Measurements from ENCODE around the gene TMSB15C. TPM values are rescaled to one million over a fixed set of nuclear protein-coding genes. Genes with fewer than 3 reads are reported as not detected.

Gene TMSB15C
- total and polyA plus RNA-seq, 2 donors (not counting 1 experiment from before 2014, with no cell fraction given): 2.0 to 2.6 TPM

DNA sequence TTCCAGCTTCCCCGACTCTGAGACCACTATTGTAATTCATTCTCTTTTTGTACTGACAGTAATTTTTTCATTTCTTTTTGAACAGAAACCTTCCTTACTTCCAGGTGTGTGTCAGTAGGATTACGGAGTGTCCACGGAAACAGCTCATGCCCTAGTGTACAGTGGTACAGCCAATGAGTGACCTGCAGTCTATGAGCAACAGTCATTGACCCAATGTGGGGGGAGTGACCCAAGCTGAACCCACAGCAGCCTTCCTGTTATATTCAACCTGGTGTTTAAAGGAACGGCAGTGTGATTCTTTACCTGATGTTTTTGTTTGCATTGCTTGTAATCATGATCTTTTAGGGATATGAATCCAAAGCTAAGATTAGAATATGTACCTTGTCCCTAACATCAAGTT is 35.0 kb downstream of the TMSB15C start:
- Histone ChIP-seq H3K27me3 (ENCODE audit: control insufficient read depth, insufficient read depth, low read length) (no peaks in the 10 kb centered on the region), H3K9me3 (ENCODE audit: control insufficient read depth, insufficient read depth, low read depth, low read length) (no peaks in the 10 kb centered on the region), H4K20me1 (ENCODE audit: control insufficient read depth, extremely low read depth, insufficient read depth, low read length) (no peaks in the 10 kb centered on the region), H3K36me3 (ENCODE audit: control insufficient read depth, insufficient read depth, low read length) (no peaks in the 10 kb centered on the region), H3K9ac (ENCODE audit: insufficient read depth, low read length) (no peak overlapping the region), H3K4me3 (replicated peaks in 1 of 4; ENCODE audit: control extremely low read depth in 1 of 4, insufficient read depth in 1 of 4, low read depth in 3 of 4, low read length in 4 of 4) (no peak overlapping the region), H3K4me1 (ENCODE audit: control insufficient read depth, extremely low read depth, insufficient read depth, low read length) (no peaks in the 10 kb centered on the region), H3K27ac (ENCODE audit: insufficient read depth, low read length) (no peak overlapping the region), H3K4me2 (ENCODE audit: extremely low read depth, insufficient read depth, low read length) (no peak overlapping the region), H2AFZ (ENCODE audit: low read length) (no peak overlapping the region), H3K79me2 (ENCODE audit: control insufficient read depth, insufficient read depth, low read length) (no peaks in the 10 kb centered on the region)
- DNase-seq (ENCODE audit: low read depth in 2 of 2): no peak
- TF ChIP-seq EZH2 (IDR thresholded peaks at IDR 0.05; ENCODE audit: low read length, missing control alignments): no peak
- TF ChIP-seq, protein P1, sequence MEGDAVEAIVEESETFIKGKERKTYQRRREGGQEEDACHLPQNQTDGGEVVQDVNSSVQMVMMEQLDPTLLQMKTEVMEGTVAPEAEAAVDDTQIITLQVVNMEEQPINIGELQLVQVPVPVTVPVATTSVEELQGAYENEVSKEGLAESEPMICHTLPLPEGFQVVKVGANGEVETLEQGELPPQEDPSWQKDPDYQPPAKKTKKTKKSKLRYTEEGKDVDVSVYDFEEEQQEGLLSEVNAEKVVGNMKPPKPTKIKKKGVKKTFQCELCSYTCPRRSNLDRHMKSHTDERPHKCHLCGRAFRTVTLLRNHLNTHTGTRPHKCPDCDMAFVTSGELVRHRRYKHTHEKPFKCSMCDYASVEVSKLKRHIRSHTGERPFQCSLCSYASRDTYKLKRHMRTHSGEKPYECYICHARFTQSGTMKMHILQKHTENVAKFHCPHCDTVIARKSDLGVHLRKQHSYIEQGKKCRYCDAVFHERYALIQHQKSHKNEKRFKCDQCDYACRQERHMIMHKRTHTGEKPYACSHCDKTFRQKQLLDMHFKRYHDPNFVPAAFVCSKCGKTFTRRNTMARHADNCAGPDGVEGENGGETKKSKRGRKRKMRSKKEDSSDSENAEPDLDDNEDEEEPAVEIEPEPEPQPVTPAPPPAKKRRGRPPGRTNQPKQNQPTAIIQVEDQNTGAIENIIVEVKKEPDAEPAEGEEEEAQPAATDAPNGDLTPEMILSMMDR (conservative IDR thresholded peaks at IDR 0.05 in 1 of 2, IDR thresholded peaks at IDR 0.05 in 1 of 2; ENCODE audit: low read depth in 1 of 2, low read length in 2 of 2): no peak

DNA sequence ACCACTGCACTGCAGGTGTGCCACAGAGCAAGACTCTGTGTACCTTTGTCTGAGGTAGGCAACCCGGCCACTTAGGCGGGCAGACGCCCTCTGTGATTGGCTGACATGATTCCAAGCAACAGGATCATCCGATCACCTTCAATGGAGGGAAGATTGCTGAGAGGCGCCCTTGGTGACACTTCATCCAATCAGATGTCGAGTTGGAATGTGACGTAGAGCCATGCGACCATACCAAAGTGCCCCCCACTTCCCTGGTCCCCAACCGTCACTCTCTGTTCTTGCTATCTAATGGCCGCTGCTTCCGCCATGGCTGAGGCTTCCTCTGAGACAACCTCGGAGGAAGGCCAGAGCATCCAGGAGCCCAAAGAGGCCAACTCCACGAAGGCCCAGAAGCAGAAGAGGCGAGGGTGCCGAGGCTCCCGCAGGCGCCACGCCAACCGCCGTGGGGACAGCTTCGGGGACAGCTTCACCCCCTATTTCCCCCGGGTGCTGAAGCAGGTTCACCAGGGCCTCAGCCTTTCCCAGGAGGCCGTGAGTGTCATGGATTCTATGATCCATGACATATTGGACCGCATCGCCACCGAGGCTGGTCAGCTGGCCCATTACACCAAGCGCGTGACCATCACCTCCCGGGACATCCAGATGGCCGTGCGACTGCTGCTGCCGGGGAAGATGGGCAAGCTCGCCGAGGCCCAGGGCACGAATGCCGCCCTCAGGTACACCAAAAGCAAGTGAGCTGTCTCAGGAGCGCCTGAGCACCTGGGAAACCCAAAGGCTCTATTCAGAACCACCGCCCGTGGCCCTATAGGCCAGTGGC is 36.1 kb downstream of the TMSB15C start, which contains the start of gene H2BW2:
H2BW2 (plus strand) TSS at position 268 of the 817 bp plus-strand sequence; CDS start at position 307, 39 bp downstream.
- Histone ChIP-seq H2AFZ (ENCODE audit: low read length) (no peak within 1 kb of the TSS), H3K4me3 (replicated peaks in 1 of 4; ENCODE audit: control extremely low read depth in 1 of 4, insufficient read depth in 1 of 4, low read depth in 3 of 4, low read length in 4 of 4) (no peak within 1 kb of the TSS), H3K36me3 (ENCODE audit: control insufficient read depth, insufficient read depth, low read length) (no peaks in the 10 kb centered on the region), H3K79me2 (ENCODE audit: control insufficient read depth, insufficient read depth, low read length) (no peaks in the 10 kb centered on the region), H3K4me2 (ENCODE audit: extremely low read depth, insufficient read depth, low read length) (no peak within 1 kb of the TSS), H3K4me1 (ENCODE audit: control insufficient read depth, extremely low read depth, insufficient read depth, low read length) (no peaks in the 10 kb centered on the region), H3K27me3 (ENCODE audit: control insufficient read depth, insufficient read depth, low read length) (no peaks in the 10 kb centered on the region), H4K20me1 (ENCODE audit: control insufficient read depth, extremely low read depth, insufficient read depth, low read length) (no peaks in the 10 kb centered on the region), H3K27ac (ENCODE audit: insufficient read depth, low read length) (no peak within 1 kb of the TSS), H3K9ac (ENCODE audit: insufficient read depth, low read length) (no peak within 1 kb of the TSS), H3K9me3 (ENCODE audit: control insufficient read depth, insufficient read depth, low read depth, low read length) (no peaks in the 10 kb centered on the region)
- TF ChIP-seq, protein P1 (conservative IDR thresholded peaks at IDR 0.05 in 1 of 2, IDR thresholded peaks at IDR 0.05 in 1 of 2; ENCODE audit: low read depth in 1 of 2, low read length in 2 of 2): no peak
- no peak for TF ChIP-seq EZH2 (IDR thresholded peaks at IDR 0.05; ENCODE audit: low read length, missing control alignments)
- no peak for DNase-seq (ENCODE audit: low read depth in 2 of 2)

Other genes with a start within 250 kb of the TMSB15C start
- gene RAB9B, start 244.0 kb downstream of the TMSB15C start, total RNA-seq: 0.50 and 0.77 TPM in 2 replicates
- 0.47 and 0.90 TPM in 2 replicates for gene RAB9B, start 244.0 kb downstream of the TMSB15C start, polyA plus RNA-seq
- gene TMSB15B, start 113.6 kb downstream of the TMSB15C start, total RNA-seq: 1.5 and 3.1 TPM in 2 replicates
- gene TMSB15B, start 113.6 kb downstream of the TMSB15C start, polyA plus RNA-seq: 10.0 and 12.0 TPM in 2 replicates
- not detected in 2 replicates for gene H2BW1, start 62.5 kb downstream of the TMSB15C start, total RNA-seq
- gene H2BW1, start 62.5 kb downstream of the TMSB15C start, polyA plus RNA-seq: not detected in 2 replicates
- not detected in 2 replicates for gene H2BW2, start 36.3 kb downstream of the TMSB15C start, total RNA-seq
- gene H2BW2, start 36.3 kb downstream of the TMSB15C start, polyA plus RNA-seq: not detected in 2 replicates
- gene ZCCHC18, start 36.3 kb upstream of the TMSB15C start, total RNA-seq: 0.66 and 1.3 TPM in 2 replicates
- 0.41 and 0.48 TPM in 2 replicates for gene ZCCHC18, start 36.3 kb upstream of the TMSB15C start, polyA plus RNA-seq
- gene SLC25A53, start 80.8 kb upstream of the TMSB15C start, total RNA-seq: 13.4 and 13.7 TPM in 2 replicates
- gene SLC25A53, start 80.8 kb upstream of the TMSB15C start, polyA plus RNA-seq: 5.4 and 5.9 TPM in 2 replicates
- 17.2 and 21.1 TPM in 2 replicates for gene FAM199X, start 90.2 kb upstream of the TMSB15C start, total RNA-seq
- 5.9 and 6.7 TPM in 2 replicates for gene FAM199X, start 90.2 kb upstream of the TMSB15C start, polyA plus RNA-seq
- not detected in 2 replicates for gene ESX1, start 178.7 kb upstream of the TMSB15C start, total RNA-seq
- gene ESX1, start 178.7 kb upstream of the TMSB15C start, polyA plus RNA-seq: not detected in 2 replicates